HG02759 (cell line): ENCODE measurements around the gene OSCP1.

ENCODE experiments used
- ATAC-seq: cut with Tn5 transposase; IDR thresholded peaks from one replicate; pipeline ENCODE4 v1.9.1; 2021; ENCODE audit warnings: mild to moderate bottlenecking, moderate library complexity; ENCODE audit not compliant: unreplicated experiment

The OSCP1 gene

DNA sequence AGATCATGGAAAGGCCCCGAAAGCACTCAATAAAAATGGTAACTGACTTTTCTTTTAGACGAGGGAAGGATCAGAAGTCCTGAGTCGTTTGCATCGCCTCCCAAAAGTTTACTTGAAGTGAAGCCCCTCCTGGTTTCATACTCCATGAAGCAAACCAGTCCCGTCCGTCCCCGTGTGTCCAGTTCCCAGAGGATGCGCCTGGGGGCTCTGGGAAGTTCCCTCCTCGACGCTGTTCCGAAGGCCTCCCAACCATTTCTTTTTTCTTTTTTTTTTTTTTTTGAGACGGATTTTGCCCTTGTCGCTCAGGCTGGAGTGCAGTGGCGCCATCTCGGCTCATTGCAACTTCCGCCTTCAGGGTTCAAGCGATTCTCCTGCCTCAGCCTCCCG lies 661 bp upstream of the OSCP1 start:
- ATAC-seq, result no peak

DNA sequence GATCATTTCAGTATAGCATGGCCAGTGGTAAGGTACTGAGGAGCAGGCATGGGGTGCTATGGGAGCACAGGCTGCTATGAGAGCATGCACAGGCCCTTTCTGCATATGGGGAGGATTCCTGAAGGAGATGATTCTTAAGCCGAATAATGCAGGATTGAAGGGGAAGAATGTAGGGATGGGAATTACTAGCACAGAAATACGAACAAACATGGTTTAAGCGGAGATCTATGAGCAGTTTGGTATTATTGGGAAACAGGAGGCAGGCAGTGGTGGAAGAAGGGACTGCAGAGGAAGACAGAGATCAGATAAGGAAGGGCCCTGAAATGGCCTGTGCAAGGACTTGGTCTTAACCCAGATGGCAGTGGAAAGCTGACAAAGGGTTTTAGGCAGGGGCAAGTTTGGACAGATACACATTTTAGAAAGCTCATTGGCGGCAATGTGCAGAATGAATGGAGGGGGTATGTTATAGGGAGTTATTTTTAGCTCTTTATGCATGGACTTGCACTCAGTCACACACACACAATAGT lies 1.7 kb downstream of the OSCP1 start:
- ATAC-seq, result no peak

DNA sequence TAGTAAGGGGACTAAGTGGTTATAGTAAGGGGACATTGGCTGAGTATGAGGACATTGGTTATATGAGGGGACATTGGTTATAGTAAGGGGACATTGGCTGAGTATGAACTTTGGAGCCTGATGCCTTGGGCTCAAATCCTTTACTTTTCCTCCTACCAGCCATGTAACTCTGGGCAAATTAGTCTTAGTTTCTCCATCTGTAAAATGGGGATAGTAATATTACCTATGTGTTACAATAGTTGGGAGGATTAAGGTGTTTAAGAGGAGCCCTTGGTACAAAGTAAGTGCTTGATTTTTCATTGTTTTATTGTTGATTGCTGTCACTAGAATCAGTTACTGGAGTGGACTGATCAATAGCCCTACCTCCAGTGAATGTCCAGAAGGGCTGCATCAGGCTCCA lies 2.8 kb downstream of the OSCP1 start:
- no peak for ATAC-seq

DNA sequence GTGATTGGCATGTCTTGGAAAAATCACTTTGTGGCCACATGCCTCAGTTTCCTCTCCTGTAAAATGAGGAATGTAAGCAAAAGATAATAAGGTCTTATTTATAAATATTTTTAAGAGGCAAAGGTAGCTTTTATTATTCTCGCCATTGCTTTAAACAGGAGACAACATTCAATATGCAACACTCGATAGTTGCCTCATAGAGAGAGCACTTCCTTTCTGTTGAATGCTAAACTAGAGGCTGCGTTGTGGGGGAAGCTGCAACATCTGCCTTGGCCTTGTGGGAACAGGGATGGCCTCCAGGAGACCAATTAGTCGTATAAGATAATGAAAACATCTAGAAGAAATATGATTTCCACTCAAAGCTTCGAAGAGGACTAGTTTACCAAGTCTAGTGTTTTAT lies 3.5 kb downstream of the OSCP1 start:
- ATAC-seq, result no peak

DNA sequence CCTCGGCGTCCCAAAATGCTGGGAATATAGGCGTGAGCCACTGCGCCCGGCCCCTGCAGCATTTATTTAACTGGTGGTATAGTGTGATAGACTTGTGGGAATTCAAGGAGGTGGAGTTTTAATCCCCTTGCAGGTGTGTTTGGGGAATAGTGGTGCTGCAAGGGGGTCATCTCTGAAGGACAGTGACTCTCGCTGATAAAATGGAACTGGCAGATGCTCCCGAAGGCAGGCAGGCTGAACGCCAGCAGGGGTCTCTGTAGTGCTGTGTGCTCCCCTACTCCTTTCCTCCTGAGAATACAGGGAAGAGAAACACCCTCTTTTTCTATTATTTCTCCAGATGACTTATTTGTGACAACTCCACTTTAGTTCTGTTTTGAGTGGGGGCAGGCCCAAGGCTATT lies 4.0 kb downstream of the OSCP1 start:
- no peak for ATAC-seq

DNA sequence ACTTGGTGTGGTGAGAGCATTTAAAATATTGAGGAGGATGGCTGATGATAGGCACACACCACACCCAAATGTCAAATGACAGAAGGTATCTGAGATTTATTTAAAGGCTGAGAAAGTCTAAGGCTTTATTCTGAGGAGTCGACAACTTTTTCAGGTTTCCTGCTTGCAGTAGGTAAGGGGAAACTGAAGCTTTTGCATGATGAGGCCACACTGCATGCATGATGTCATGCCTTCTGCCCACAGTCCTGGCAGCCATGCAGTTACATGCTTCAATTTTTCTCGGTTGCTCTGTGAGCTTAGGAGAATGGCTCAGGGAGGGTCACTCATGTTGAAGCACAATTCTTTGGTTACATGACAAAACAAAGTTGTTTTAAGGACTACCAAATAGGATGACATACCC lies 7.0 kb downstream of the OSCP1 start:
- ATAC-seq, result no peak

DNA sequence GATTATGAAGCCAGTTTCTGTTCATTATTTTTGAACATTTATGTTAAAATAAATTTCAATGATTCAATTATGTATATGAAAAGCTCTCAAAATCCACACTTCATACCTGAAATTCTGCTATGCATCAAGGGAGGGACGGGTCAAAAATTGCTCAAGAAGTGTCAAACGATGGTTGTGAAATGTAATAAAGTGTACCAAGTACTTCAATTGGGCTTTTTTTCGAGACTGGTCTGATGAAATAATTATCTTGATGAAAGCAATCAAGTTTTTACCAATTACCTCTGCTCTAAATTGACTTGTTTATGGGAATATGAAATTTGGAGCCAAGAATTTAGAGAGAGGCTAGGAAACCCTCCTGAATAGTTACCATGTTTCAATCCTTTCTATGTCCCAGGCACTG lies 7.9 kb downstream of the OSCP1 start:
- no peak for ATAC-seq

DNA sequence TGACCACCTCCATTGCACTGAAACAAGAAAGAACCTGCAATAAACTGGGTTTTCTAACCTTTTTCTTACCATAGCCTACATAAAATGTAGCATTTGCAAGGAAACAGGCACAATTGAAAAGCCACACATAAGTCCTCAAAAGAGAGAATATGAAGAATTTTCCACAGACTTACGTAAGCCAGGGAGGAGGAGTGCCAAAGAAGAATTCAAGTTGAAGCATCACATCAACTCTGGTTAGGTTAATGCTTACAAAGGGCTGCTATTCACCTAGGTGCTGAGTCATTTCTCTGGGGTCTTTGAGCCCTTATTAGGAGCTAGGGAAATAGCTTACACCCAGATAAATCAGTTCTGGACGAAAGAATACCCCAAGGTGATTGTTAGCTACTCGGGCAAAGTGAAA lies 9.6 kb downstream of the OSCP1 start:
- ATAC-seq, result no peak

DNA sequence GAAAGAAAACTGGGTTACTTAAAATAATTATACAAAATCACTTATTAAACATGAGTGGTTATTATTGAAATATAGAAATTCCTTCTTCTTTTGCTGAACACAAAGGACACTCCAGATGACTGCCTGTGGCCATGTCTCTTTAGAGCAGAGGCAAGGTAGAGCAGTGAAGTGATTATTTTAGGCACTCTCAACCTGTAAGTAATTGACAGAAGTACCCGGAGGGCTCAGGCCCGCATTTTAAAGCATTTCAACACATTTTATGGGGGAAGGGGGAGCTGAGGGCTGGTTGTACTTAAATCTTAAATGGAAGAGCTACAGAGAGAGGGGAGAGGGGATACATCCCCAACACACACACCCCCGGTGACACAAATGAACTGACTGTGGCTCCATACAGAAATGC lies 10.2 kb downstream of the OSCP1 start:
- ATAC-seq, result no peak

DNA sequence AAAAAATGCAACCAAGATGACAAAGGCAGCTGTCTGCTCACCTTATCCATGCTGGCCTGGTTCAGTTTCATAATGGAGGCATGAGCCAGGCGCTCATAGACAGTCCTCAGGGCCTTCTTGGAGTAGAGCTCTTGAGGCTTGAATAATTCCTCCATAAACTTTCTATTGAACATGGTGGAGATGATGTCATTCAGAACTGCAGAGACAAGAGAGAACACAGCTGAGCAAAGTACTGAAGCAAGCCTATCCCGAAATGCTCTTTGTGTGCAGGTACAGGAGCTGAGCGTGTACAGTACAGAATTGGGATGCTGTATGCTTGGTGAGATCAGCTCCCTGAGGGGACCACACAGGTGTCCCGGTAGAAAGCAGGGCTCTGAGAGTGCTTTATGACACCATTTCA lies 11.5 kb downstream of the OSCP1 start:
- ATAC-seq, result no peak

DNA sequence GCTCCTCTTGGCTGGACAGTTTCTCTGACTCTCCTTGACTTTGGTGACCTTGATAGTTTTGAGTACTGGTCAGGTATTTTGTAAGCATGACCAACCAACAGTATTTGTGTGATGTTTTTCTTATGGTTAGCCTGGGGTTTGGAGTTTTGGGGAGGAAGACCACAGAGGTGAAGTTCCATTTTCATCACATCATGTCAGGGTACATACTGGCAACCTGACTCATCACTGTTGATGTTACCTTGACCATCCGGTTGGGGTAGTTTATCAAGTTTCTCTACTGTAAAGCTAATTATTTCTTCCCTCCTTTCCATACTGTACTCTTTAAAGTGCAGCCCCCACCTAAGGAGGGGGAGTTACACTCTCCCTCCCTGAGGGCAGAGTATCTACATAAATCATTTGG lies 13.4 kb downstream of the OSCP1 start:
- no peak for ATAC-seq

DNA sequence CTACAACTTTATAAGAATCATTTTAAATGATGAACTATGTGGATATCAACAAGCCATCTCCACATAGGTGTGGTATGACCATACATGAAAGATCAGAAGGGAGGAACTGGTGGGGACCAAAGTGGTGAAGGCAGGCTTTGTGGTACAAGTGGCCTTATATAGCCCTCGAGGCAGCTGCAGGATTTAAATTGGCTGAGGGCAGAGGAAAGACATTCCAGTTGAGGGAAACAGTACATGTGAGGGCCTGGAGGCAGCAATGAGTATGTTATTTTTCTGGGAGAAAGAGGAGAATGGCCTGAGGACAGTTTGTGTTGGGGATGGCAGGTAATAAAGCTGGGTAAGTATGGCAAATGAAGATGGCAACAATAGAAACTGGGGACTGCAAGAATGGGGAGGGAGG lies 17.1 kb downstream of the OSCP1 start:
- no peak for ATAC-seq

DNA sequence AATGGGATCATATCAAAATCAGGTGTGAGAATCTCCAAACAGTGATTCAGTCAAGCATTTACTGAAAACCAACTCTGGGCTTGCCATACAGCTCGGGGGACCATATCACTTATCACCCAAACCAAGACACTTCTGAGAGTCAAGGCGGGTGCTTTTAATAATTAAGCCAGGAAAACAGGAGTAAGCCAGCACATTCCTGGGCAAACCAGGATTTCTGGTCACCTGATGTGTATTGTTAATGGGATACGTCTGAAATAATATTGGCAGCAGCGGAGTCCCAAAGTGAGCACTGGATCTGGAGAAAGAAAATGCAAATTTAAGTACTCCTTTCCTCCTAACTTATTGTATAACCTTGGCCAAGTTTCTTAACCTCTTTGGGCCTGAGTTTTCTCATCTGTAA lies 17.6 kb downstream of the OSCP1 start:
- ATAC-seq, result no peak

DNA sequence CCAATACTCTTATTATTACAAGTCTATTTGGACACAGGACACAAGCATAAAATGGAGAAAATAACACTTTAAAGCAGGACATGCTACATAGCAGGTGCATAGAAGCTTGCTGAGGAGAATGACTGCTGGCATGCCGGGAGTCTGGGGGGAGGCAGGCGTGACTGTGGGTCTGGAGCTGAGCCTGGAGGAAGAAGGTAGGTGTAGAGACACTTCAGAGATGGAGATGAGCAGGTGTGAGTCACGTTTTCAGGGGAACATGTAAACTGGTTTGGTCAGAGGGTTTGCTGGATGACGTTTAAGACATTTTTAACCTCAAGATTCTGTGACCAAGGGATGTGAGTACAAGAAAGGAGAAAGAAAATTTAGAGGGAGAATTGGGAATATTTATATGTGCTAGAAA lies 24.5 kb downstream of the OSCP1 start:
- ATAC-seq, result no peak

DNA sequence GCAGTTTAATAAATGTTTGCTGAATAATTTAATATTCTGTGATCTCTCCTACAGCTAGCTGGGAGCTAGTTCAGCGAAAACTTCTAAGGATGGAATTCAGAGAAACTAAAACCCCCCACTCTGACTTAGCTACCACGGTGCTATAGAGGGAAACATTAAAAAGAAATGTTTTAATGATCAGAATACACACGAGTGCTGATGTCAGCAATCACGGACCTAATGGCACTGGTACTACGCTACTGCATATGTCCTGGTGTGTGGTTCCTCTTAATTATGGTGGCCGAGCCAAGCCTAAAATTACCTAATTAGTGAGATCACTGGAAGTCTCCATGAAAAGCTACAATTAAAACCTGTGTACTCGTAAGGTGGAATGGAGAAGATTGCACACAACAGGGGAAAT lies 28.6 kb downstream of the OSCP1 start:
- ATAC-seq, result no peak

DNA sequence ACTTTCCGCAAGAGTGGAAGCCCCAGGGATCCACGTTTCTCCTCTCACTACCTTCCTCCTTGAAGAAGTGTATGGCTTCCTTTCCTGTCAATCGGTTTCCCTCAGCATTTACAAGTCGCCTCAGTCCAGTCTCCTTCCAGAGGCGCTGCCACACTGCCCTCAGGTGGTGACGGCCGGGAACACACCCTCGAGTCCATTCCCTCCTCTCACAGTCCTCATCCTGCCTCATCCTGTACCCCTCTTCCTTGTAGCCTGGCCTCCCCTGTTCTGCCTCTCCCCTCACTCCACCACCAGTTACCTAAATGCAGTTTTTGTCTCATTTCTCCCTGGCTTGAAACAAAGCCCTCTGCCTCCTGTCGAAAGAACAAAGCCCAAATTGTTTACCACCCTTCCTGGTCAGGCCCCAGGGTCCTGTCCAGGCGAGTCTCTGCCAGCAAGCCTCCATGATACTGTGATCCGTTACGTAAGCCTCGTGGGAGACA lies 29.4 kb downstream of the OSCP1 start:
- peak; percentile 65 for ATAC-seq

DNA sequence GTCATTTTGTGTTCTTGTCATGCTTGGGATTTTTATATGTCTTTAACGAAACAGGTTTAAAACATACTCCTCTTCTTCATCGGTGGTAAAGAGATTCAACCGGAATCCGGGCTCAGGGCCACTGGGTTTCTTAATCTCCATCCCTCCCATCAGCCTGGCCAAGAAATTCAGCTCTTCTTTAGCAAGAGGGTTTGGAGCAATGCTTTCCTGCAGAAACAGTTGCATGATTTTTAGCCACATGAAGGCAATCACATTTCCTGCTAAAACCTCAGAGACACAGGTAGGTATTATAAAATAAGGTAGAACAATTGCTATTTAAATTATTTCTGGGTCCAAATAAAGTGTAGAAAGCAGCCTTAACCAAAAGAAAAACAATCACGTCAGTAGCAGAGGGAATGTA lies 29.8 kb downstream of the OSCP1 start:
- no peak for ATAC-seq

DNA sequence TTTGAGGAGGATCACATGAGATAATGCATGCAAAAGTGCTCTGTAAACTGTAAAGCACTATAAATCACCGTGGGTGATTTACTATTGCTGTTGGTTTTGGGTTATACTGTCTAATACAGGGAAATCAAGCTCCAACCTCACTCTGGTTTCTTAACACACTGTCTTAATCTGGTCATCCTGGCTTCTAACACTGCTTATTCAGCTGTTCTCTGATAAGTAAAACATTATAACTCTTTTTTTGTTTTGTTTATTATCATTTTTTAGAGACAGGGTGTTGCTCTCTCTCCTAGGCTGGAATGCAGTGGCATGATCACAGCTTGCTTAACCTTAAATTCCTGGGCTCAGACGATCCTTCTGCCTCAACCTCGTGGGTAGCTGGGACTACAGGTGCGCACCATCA lies 30.7 kb downstream of the OSCP1 start:
- ATAC-seq, result no peak

DNA sequence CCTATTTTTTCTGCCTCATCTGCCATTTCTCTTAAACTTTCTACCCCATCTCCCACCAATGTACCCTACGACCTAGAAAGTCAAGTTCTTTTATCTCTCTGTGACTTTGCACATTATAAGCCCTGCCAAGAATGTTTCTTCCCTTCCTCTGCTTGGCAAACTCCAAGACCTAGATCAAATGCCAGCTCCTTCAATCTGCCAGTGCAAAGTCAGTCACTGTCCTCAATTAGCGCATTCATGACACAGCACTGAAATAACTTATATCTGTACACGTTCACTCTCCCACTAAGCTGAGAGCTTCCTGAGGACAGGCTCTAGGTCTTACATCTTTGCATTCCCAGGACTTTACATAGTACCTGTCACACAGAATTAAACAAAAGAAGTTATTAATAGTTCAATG lies 31.1 kb downstream of the OSCP1 start:
- ATAC-seq, result no peak

DNA sequence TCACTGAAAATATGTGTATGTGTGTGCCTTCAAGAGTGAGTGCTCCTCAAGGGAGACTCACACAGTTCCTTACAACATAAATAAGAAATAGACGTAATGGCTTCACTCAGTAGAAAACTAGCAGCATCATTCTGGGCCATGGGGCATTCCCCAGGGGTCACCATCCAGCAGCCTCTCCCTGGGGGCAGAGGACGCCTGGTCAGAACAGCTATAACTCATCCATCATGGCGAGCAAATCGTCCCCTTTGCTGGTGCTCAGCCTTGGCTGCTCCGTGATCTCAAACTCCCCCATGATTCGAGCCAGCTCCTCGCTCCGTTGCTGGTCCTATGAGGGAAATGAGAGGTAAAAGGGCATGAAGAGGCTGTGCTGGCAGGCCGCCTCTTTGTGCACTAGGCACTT lies 32.3 kb downstream of the OSCP1 start:
- no peak for ATAC-seq

DNA sequence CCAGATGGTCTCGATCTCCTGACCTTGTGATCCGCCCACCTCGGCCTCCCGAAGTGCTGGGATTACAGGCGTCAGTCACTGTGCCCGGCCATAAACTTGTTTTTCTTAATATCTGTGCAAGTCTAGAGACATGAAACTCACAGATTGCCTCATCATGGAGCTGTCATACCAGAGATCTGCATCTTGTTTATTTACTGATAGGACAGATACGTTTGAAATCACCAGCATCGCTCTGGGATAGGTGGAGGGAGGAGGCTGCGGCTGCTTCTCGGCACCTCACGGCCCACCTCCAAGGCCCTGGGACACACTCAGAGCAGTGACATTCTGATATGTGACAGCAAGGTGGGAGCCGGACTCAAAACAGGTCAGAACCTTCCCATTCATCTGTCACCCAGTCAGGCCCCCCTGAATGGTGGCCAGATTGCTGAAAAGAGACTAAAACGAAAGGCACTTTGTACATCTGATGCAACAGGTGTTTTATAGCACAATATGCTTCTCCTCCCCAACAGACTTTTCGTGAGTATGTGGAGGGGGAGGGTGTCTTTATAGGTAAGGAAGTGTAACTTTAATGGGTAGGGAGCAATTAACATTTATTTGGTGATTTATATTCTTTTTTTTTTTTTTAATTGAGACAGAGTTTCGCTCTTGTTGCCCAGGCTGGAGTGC lies 34.5 kb downstream of the OSCP1 start:
- no peak for ATAC-seq

DNA sequence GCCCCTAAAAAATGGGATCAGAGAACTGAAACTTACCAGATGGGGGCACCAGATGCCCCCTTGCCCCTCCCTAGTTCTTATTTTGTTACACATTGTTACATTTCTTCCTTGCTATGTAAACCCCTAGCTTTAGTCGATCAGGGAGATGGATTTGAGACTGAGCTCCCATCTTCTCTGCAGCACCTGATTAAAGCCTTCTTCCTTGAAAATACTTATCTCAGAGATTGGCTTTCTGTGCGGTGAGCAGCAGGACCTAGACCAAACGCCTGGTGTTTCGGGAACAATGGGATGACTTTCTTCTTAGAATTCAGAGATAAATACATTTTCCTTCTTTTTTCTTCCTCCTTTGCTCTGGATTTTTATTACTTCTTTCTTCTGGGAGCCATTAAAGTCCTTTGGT lies 35.9 kb downstream of the OSCP1 start:
- ATAC-seq, result no peak
